T-helper 2 cell treated with Interferon-gamma antibody and Interleukin-4, amounts not matched to agents 5 μg/mL and 100 μg/mL, for 36 hours (primary cell): ENCODE results near the gene C2orf80.

Experiments
- DNase-seq: peaks from one replicate; pipeline ENCODE4 v3.0.0; 2021; ENCODE audit warnings: low spot score
- H3K27ac Mint-ChIP-seq: one replicate; pipeline ENCODE4 v1.8.0; 2021; ENCODE audit warnings: mild to moderate bottlenecking, mixed read lengths
- H3K27me3 Mint-ChIP-seq: one replicate; pipeline ENCODE4 v1.8.0; 2021; ENCODE audit warnings: low read depth, mixed read lengths
- H3K36me3 Mint-ChIP-seq: one replicate; pipeline ENCODE4 v1.8.0; 2021; ENCODE audit warnings: low read depth, mixed read lengths
- H3K4me1 Mint-ChIP-seq: one replicate; pipeline ENCODE4 v1.8.0; 2021; ENCODE audit warnings: low read depth, mixed read lengths
- H3K4me3 Mint-ChIP-seq: one replicate; pipeline ENCODE4 v1.8.0; 2022; ENCODE audit warnings: mild to moderate bottlenecking, moderate library complexity, mixed read lengths
- H3K9me3 Mint-ChIP-seq: one replicate; pipeline ENCODE4 v1.8.0; 2021; ENCODE audit warnings: mixed read lengths

The C2orf80 gene

GRCh38 chr2:208192611-208193236 lies 2.9 kb upstream of the C2orf80 start:
- Mint-ChIP-seq H3K27ac (no peak overlapping the region), H3K27me3 (peaks cover 1% of the 10 kb centered on the region), H3K36me3 (no peaks in the 10 kb centered on the region), H3K4me1 (no peaks in the 10 kb centered on the region), H3K4me3 (no peak overlapping the region), H3K9me3 (no peaks in the 10 kb centered on the region)
- no peak for DNase-seq

GRCh38 chr2:208189069-208189809 lies 591 bp downstream of the C2orf80 start:
- H3K27me3 Mint-ChIP-seq, result peaks cover 14% of the 10 kb centered on the region
- H3K4me3 Mint-ChIP-seq, result no peak overlapping the region
- peaks cover 2% of the 10 kb centered on the region for H3K4me1 Mint-ChIP-seq
- no peak for DNase-seq
- no peaks in the 10 kb centered on the region for H3K9me3 Mint-ChIP-seq
- no peak overlapping the region for H3K27ac Mint-ChIP-seq
- no peaks in the 10 kb centered on the region for H3K36me3 Mint-ChIP-seq

- H3K4me3 Mint-ChIP-seq, result no peak overlapping the region
- H3K27ac Mint-ChIP-seq, result no peak overlapping the region
- H3K36me3 Mint-ChIP-seq, result no peaks in the 10 kb centered on the region
- no peak for DNase-seq
- H3K4me1 Mint-ChIP-seq, result peaks cover 2% of the 10 kb centered on the region
- H3K27me3 Mint-ChIP-seq, result peaks cover 31% of the 10 kb centered on the region
- no peaks in the 10 kb centered on the region for H3K9me3 Mint-ChIP-seq
Measured at GRCh38 chr2:208186893-208187292, 2.9 kb downstream of the C2orf80 start.

- H3K4me3 Mint-ChIP-seq, result no peak overlapping the region
- H3K9me3 Mint-ChIP-seq, result no peaks in the 10 kb centered on the region
- no peak overlapping the region for H3K27ac Mint-ChIP-seq
- peaks cover 2% of the 10 kb centered on the region for H3K4me1 Mint-ChIP-seq
- DNase-seq, result no peak
- H3K36me3 Mint-ChIP-seq, result no peaks in the 10 kb centered on the region
- H3K27me3 Mint-ChIP-seq, result peaks cover 36% of the 10 kb centered on the region
Measured at GRCh38 chr2:208186465-208186864, 3.4 kb downstream of the C2orf80 start.

GRCh38 chr2:208183972-208184705 lies 5.7 kb downstream of the C2orf80 start:
- Mint-ChIP-seq H3K4me1 (peaks cover 2% of the 10 kb centered on the region), H3K4me3 (no peak overlapping the region), H3K9me3 (no peaks in the 10 kb centered on the region), H3K36me3 (no peaks in the 10 kb centered on the region), H3K27ac (no peak overlapping the region), H3K27me3 (peaks cover 36% of the 10 kb centered on the region)
- DNase-seq, result no peak

GRCh38 chr2:208183526-208183925 lies 6.3 kb downstream of the C2orf80 start:
- no peak for DNase-seq
- H3K9me3 Mint-ChIP-seq, result no peaks in the 10 kb centered on the region

GRCh38 chr2:208182835-208183234 lies 7.0 kb downstream of the C2orf80 start:
- Mint-ChIP-seq H3K9me3 (no peaks in the 10 kb centered on the region), H3K4me3 (no peak overlapping the region), H3K27me3 (peaks cover 36% of the 10 kb centered on the region), H3K27ac (no peak overlapping the region), H3K36me3 (no peaks in the 10 kb centered on the region), H3K4me1 (peaks cover 2% of the 10 kb centered on the region)
- DNase-seq, result no peak

More at GRCh38 chr2:208183526-208183925, 6.3 kb downstream of the C2orf80 start:
- H3K4me3 Mint-ChIP-seq, result no peak overlapping the region
- H3K4me1 Mint-ChIP-seq, result peaks cover 2% of the 10 kb centered on the region
- no peaks in the 10 kb centered on the region for H3K36me3 Mint-ChIP-seq
- no peak overlapping the region for H3K27ac Mint-ChIP-seq
- H3K27me3 Mint-ChIP-seq, result peaks cover 36% of the 10 kb centered on the region

GRCh38 chr2:208179028-208179609 lies 10.7 kb downstream of the C2orf80 start:
- no peak for DNase-seq
- Mint-ChIP-seq H3K4me1 (no peaks in the 10 kb centered on the region), H3K27me3 (peaks cover 21% of the 10 kb centered on the region), H3K9me3 (no peaks in the 10 kb centered on the region), H3K36me3 (no peaks in the 10 kb centered on the region), H3K27ac (no peak overlapping the region), H3K4me3 (no peak overlapping the region)

- Mint-ChIP-seq H3K9me3 (no peaks in the 10 kb centered on the region), H3K4me1 (no peaks in the 10 kb centered on the region), H3K27ac (no peak overlapping the region), H3K27me3 (no peaks in the 10 kb centered on the region), H3K36me3 (no peaks in the 10 kb centered on the region), H3K4me3 (no peak overlapping the region)
- DNase-seq, result no peak
Measured at GRCh38 chr2:208175840-208176153, 14.0 kb downstream of the C2orf80 start.

- Mint-ChIP-seq H3K4me1 (no peaks in the 10 kb centered on the region), H3K4me3 (no peak overlapping the region), H3K36me3 (no peaks in the 10 kb centered on the region), H3K27me3 (peaks cover 2% of the 10 kb centered on the region), H3K27ac (no peak overlapping the region), H3K9me3 (no peaks in the 10 kb centered on the region)
- peak; percentile 44 for DNase-seq
Measured at GRCh38 chr2:208175069-208175839, 14.6 kb downstream of the C2orf80 start.

- Mint-ChIP-seq H3K27ac (no peak overlapping the region), H3K9me3 (no peaks in the 10 kb centered on the region), H3K36me3 (no peaks in the 10 kb centered on the region), H3K4me3 (no peak overlapping the region), H3K4me1 (no peaks in the 10 kb centered on the region), H3K27me3 (peaks cover 6% of the 10 kb centered on the region)
- no peak for DNase-seq
Measured at GRCh38 chr2:208174144-208174543, 15.7 kb downstream of the C2orf80 start.

- DNase-seq, result no peak
- H3K4me1 Mint-ChIP-seq, result no peaks in the 10 kb centered on the region
- peaks cover 6% of the 10 kb centered on the region for H3K27me3 Mint-ChIP-seq
- no peak overlapping the region for H3K27ac Mint-ChIP-seq
- no peak overlapping the region for H3K4me3 Mint-ChIP-seq
- no peaks in the 10 kb centered on the region for H3K9me3 Mint-ChIP-seq
- H3K36me3 Mint-ChIP-seq, result no peaks in the 10 kb centered on the region
Measured at GRCh38 chr2:208172125-208172524, 17.7 kb downstream of the C2orf80 start.

GRCh38 chr2:208164951-208165755 lies 24.7 kb downstream of the C2orf80 start:
- Mint-ChIP-seq H3K9me3 (no peaks in the 10 kb centered on the region), H3K27ac (no peak overlapping the region), H3K4me1 (no peaks in the 10 kb centered on the region), H3K4me3 (no peak overlapping the region), H3K27me3 (peaks cover 6% of the 10 kb centered on the region), H3K36me3 (no peaks in the 10 kb centered on the region)
- no peak for DNase-seq
